SK-N-SH (cell line): ENCODE measurements around the gene NAV2. TPM values are rescaled to one million over a fixed set of nuclear protein-coding genes. Genes with fewer than 3 reads are reported as not detected.

Experiments
- CTCF ChIA-PET: fragments of 300-600, 350-600 bp; formaldehyde crosslinking; extraction: SDS; loops from one replicate; lab custom pipeline; 2021; lab: Yijun Ruan, JAX
- POLR2A ChIA-PET: fragments of 350-600 bp; sonication (Branson Sonifier 250); formaldehyde crosslinking; extraction: SDS; loops from one replicate; lab custom pipeline; 2020; ENCODE audit warnings: antibody characterized with exemption, inconsistent platforms; lab: Yijun Ruan, JAX
- DNase-seq: peaks from one replicate; pipeline ENCODE4 v3.0.0; 2012
- H2AFZ ChIP-seq: fragments of 200-600 bp; sonication (generic); 2 replicates; pipeline ENCODE4 v1.8.1; 2016; ENCODE audit warnings: antibody characterized with exemption, mild to moderate bottlenecking, low read depth
- H3F3A ChIP-seq: fragments of 200-600 bp; sonication (generic); replicated peaks from 2 replicates; pipeline ENCODE3; 2016; ENCODE audit warnings: antibody characterized with exemption, mild to moderate bottlenecking; ENCODE audit not compliant: insufficient read depth
- H3K27ac ChIP-seq, 2 experiments: fragments of 200-500 bp in 1 of 2; fragments of 200-600 bp in 1 of 2; sonication (Bioruptor generic) in 1 of 2; sonication (generic), shearing (Covaris generic) in 1 of 2; 2 replicates each; pipeline versions ENCODE4 v1.5.1 to v1.6.1; 2014 to 2016; ENCODE audit warnings: low read depth in 2 of 2, inconsistent platforms in 1 of 2, low read length in 1 of 2, mild to moderate bottlenecking in 1 of 2, mixed read lengths in 1 of 2
- H3K27me3 ChIP-seq: fragments of 200-600 bp; sonication (generic), shearing (Covaris generic); 2 replicates; pipeline ENCODE4 v1.6.1; 2016; ENCODE audit warnings: mixed run types; ENCODE audit not compliant: insufficient read depth
- H3K36me3 ChIP-seq, 2 experiments: fragments of 200-500 bp in 1 of 2; fragments of 200-600 bp in 1 of 2; sonication (Bioruptor generic) in 1 of 2; sonication (generic) in 1 of 2; replicated peaks in 1 of 2; 2 replicates each; pipeline versions ENCODE3 to v1.5.1; 2014 to 2016; ENCODE audit warnings: low read length in 1 of 2, mild to moderate bottlenecking in 1 of 2; ENCODE audit not compliant: insufficient read depth in 2 of 2, control insufficient read depth in 1 of 2
- H3K4me1 ChIP-seq, 2 experiments: fragments of 200-500 bp in 1 of 2; fragments of 200-600 bp in 1 of 2; sonication (Bioruptor generic) in 1 of 2; sonication (generic), shearing (Covaris generic) in 1 of 2; 2 replicates each; pipeline versions ENCODE4 v1.5.1 to v1.6.1; 2014 to 2016; ENCODE audit warnings: low read depth in 1 of 2, low read length in 1 of 2, mixed run types in 1 of 2; ENCODE audit not compliant: insufficient read depth in 2 of 2, control insufficient read depth in 1 of 2
- H3K4me2 ChIP-seq: fragments of 200-600 bp; sonication (generic), shearing (Covaris generic); 2 replicates; pipeline ENCODE4 v1.6.1; 2017; ENCODE audit warnings: mixed run types
- H3K4me3 ChIP-seq, 2 experiments: fragments of 200-500 bp in 1 of 2; fragments of 200-600 bp in 1 of 2; sonication (Bioruptor generic) in 1 of 2; sonication (generic), shearing (Covaris generic) in 1 of 2; 2 replicates each; pipeline versions ENCODE4 v1.5.1 to v1.8.1; 2014 to 2016; ENCODE audit warnings: low read depth in 2 of 2, inconsistent platforms in 1 of 2, low read length in 1 of 2, mild to moderate bottlenecking in 1 of 2, mixed read lengths in 1 of 2, moderate library complexity in 1 of 2
- H3K79me2 ChIP-seq: fragments of 200-600 bp; sonication (generic); 2 replicates; pipeline ENCODE4 v1.8.1; 2017; ENCODE audit warnings: mild to moderate bottlenecking; ENCODE audit not compliant: insufficient read depth
- H3K9ac ChIP-seq: fragments of 200-600 bp; sonication (generic); 2 replicates; pipeline ENCODE4 v1.6.1; 2017; ENCODE audit warnings: mixed run types
- H3K9me2 ChIP-seq: fragments of 200-600 bp; sonication (generic); 2 replicates; pipeline ENCODE4 v1.6.1; 2017; ENCODE audit warnings: mixed run types
- H3K9me3 ChIP-seq: fragments of 200-600 bp; sonication (generic); 2 replicates; pipeline ENCODE4 v1.6.1; 2017; ENCODE audit warnings: mixed run types, mild to moderate bottlenecking, moderate library complexity
- H4K20me1 ChIP-seq: fragments of 200-600 bp; sonication (generic); 2 replicates; pipeline ENCODE4 v1.6.1; 2017; ENCODE audit warnings: mild to moderate bottlenecking, mixed run types; ENCODE audit not compliant: insufficient read depth
- CHD2 ChIP-seq: fragments of 150-350 bp; IDR thresholded peaks from 2 replicates; pipeline ENCODE4 v1.6.1; 2018; ENCODE audit warnings: low read length; ENCODE audit not compliant: partially characterized antibody
- CTCF ChIP-seq: fragments of 200-600 bp; sonication (generic); IDR thresholded peaks from 2 replicates; pipeline ENCODE4 v1.6.1; 2017; ENCODE audit warnings: antibody characterized with exemption, mild to moderate bottlenecking, moderate library complexity
- FOSL2 ChIP-seq: IDR thresholded peaks from 2 replicates; pipeline ENCODE4 v1.4.0; 2012; ENCODE audit warnings: low read depth, mild to moderate bottlenecking, moderate library complexity, borderline replicate concordance
- FOXJ3 ChIP-seq: sonication (generic); formaldehyde crosslinking; IDR thresholded peaks from 2 replicates; pipeline ENCODE4 v1.5.1; 2020; ENCODE audit warnings: mild to moderate bottlenecking, missing genetic modification reagents
- FOXM1 ChIP-seq: IDR thresholded peaks from 2 replicates; pipeline ENCODE4 v1.4.0; 2012; ENCODE audit warnings: low read depth, mild to moderate bottlenecking
- JUND ChIP-seq: IDR thresholded peaks from 2 replicates; pipeline ENCODE4 v1.4.0; 2012
- MAX ChIP-seq: IDR thresholded peaks from 2 replicates; pipeline ENCODE4 v1.4.0; 2012; ENCODE audit warnings: low read depth
- MXI1 ChIP-seq: IDR thresholded peaks from 2 replicates; pipeline ENCODE4 v1.6.1; 2012; ENCODE audit warnings: mild to moderate bottlenecking, low read depth, low read length, improper control_type of control experiment
- NFIC ChIP-seq: IDR thresholded peaks from 2 replicates; pipeline ENCODE4 v1.4.0; 2012; ENCODE audit warnings: borderline replicate concordance
- NRF1 ChIP-seq: IDR thresholded peaks from 2 replicates; pipeline ENCODE4 v1.6.1; 2012; ENCODE audit warnings: low read depth, mild to moderate bottlenecking, low read length
- PBX3 ChIP-seq: IDR thresholded peaks from 2 replicates; pipeline ENCODE4; 2012
- POLR2AphosphoS5 ChIP-seq: IDR thresholded peaks from 2 replicates; pipeline ENCODE4 v1.6.1; 2012; ENCODE audit warnings: low read depth, low read length
- RAD21 ChIP-seq: IDR thresholded peaks from 2 replicates; pipeline ENCODE4 v1.6.1; 2012; ENCODE audit warnings: mild to moderate bottlenecking, low read length
- RCOR1 ChIP-seq: fragments of 150-350 bp; IDR thresholded peaks from 2 replicates; pipeline ENCODE4 v1.6.1; 2017; ENCODE audit warnings: antibody characterized with exemption, low read length
- RXRA ChIP-seq: IDR thresholded peaks from 2 replicates; pipeline ENCODE4 v1.4.0; 2012; ENCODE audit warnings: low read depth, mild to moderate bottlenecking, borderline replicate concordance
- TAF1 ChIP-seq: IDR thresholded peaks from 2 replicates; pipeline ENCODE4 v1.6.1; 2012; ENCODE audit warnings: low read depth, mild to moderate bottlenecking, low read length, moderate library complexity, borderline replicate concordance
- TEAD4 ChIP-seq: IDR thresholded peaks from 2 replicates; pipeline ENCODE4 v1.4.0; 2012; ENCODE audit warnings: mild to moderate bottlenecking, borderline replicate concordance; ENCODE audit not compliant: insufficient read depth
- YY1 ChIP-seq: IDR thresholded peaks from 2 replicates; pipeline ENCODE4 v1.4.0; 2012; ENCODE audit warnings: low read depth, mild to moderate bottlenecking
- WGBS: methylation state at CpG from one replicate; pipeline ENCODE4 v1.1.6; 2017; ENCODE audit warnings: low lambda C conversion rate; 5-methylcytosine and 5-hydroxymethylcytosine counted together
- polyA plus RNA-seq, 3 experiments: library from polyadenylated mRNA; depleted of rRNA; stranded (reverse); fragments of >200 nt; gene quantifications; 2 replicates each; pipeline ENCODE4 v1.2.3, GENCODE V29; 2012

NAV2 gene
- polyA plus RNA-seq, 1 of the 3 experiments (the other 2 are of a cell fraction): 26.2 TPM

- Histone ChIP-seq H4K20me1 (peaks cover 74% of the 10 kb centered on the region), H3K4me3 (no peak overlapping the region), H3K9ac (no peak overlapping the region), H3K4me1 (peaks cover 5 to 39% of the 10 kb centered on the region in 2 experiments), H3K9me3 (no peaks in the 10 kb centered on the region), H3K36me3 (peaks cover 46 to 50% of the 10 kb centered on the region in 2 experiments), H3F3A (peaks cover 19% of the 10 kb centered on the region), H3K27ac (no peak overlapping the region), H3K79me2 (peaks cover 94% of the 10 kb centered on the region), H3K4me2 (no peak overlapping the region), H3K9me2 (no peaks in the 10 kb centered on the region), H3K27me3 (no peaks in the 10 kb centered on the region), H2AFZ (no peak overlapping the region)
- ChIA-PET CTCF (interaction anchor here (1.0 kb wide), 1 partner anchor 314 kb away, joined by 3 read pairs; no protein-coding TSS in a partner anchor), POLR2A (no interaction called here)
- no peak for TF ChIP-seq FOXM1
- no peak for TF ChIP-seq RXRA
- TF ChIP-seq NFIC: no peak
- no peak for TF ChIP-seq FOXJ3 (CRISPR knock-in tag)
- TF ChIP-seq MXI1: no peak
- no peak for TF ChIP-seq TEAD4
- TF ChIP-seq MAX: no peak
- no peak for TF ChIP-seq JUND
- no peak for TF ChIP-seq PBX3
- TF ChIP-seq RCOR1: no peak
- no peak for TF ChIP-seq NRF1
- no peak for TF ChIP-seq TAF1
- TF ChIP-seq RAD21: no peak
- TF ChIP-seq POLR2AphosphoS5: no peak
- TF ChIP-seq YY1: no peak
- no peak for TF ChIP-seq FOSL2
- no peak for TF ChIP-seq CTCF
- TF ChIP-seq CHD2: no peak
- 75% methylated on average over 5 of the region's 8 CpGs for WGBS
- DNase-seq: no peak
Observed at GRCh38 chr11:19871531-19871930, 158.9 kb downstream of the NAV2 start.
